CD1c-positive myeloid dendritic cell (primary cell): Measurements from ENCODE around the gene TMEM178B.

Source experiments
- DNase-seq: peaks from one replicate; pipeline ENCODE4 v3.0.0-alpha.2; 2016; ENCODE audit errors: extremely low spot score

The TMEM178B gene

DNA sequence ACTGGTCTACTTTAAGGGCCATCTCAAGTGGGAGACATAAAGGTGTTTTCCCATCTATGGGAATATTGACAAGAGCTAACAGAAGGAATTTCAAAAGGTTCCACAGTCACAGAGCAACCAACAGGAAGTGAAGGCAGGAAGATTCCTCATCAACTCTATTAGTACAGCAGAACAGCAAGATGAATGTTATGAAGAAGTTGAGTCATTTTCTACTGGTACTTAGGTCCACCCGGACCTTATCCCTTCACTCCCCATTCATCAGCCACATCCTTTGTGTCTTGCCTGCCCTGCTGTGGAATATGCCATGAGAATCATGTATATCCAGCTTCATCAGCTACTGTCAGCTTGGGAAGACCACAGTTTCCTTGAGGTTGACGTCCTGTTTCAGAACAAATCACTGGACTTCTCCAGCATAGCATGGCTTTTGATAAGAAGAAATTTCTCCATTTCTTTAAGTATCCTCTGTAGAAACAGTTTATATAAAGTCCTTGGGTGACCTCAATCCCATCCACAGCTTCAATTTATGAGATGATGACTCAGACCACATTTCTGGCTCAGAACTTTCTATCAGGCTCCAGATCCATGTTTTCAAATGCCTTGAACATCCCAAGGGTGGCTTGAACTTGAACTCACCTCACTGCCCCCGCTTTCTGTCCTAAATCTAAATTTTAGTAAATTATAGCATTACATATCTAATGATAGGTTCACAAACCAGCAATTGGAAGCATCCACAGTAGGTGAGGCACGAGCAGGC, 392.5 kb downstream of the TMEM178B start:
- DNase-seq = no peak

DNA sequence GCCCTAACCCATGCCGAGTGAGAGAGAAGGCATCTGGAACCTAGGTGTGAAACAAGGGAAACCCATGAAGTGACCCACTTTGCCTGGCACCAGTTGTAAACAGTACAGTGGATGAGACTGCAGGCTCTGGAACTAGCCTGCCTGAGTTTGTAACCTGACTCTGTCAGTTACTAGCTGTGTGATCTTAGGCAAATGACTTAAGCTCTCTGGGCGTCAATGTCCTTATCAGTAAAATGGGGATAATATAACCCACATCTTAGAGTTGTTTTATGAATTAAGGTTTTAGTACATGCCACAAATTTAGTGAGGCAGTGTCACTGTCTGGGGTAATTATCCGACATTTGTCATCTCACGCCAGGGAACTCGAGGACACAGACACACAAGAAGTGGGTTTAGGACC, 394.5 kb downstream of the TMEM178B start:
- no peak for DNase-seq

DNA sequence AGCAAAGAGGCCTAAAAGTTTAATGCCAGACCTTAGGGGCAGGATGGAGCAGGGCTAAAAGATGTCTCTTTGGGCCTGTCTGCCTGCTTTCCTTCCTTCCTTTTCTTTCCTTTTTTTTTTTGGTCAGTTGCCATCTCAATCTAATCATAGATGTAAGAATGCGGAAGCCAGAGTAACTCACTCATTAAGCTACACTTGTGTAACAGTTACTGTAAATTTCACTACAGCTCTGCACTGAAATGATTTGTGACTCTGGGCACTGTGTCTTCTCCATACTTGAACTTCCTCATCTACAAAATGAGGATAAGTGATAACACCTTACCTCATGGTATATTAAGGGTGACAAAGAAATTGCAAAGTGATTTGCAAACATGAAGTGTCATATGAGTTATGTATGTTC, 401.8 kb downstream of the TMEM178B start:
- DNase-seq = no peak

DNA sequence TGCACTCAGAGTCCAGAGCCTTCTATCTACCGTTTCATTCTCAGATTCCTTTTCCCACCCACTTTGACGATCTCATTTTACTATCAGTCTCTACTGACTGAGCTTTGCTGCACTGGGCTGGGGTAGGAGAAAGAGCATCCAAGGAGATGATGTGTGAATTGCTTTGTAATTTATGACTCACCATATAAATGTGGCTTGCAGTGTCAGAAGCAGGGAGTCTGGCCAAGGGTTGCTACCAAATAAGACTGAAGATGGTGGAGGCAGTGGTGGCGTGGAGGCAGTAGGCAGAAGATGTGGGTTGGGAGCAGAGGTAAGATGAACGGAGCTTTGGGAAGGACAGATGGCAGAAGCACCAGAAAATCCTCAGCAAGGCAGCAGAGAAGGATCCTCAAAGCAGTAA, 404.0 kb downstream of the TMEM178B start:
- DNase-seq = no peak

GRCh38 chr7:141478845-141479244, 405.0 kb downstream of the TMEM178B start:
- DNase-seq = no peak

DNA sequence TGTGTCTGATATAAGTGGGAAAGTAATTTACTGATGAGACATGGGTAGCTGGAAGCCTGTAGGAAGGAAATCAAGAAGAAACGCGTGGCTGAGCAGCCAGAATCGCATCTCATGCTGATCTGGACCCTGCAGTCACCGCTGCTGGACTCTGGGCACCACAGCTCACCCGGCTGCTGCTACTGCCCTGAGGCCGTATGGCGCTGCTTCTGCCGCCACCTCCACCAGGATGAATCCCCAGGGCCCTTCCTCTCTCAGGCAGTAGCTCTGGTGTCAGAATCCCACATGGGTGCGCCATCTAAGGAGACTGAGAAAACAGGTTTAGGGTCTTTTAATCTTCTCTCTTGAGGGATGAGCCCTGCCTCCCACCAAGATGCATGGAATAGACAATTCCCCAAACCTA, 407.1 kb downstream of the TMEM178B start:
- DNase-seq = no peak

- DNase-seq = no peak
Observed at GRCh38 chr7:141481971-141482370, 408.1 kb downstream of the TMEM178B start.

DNA sequence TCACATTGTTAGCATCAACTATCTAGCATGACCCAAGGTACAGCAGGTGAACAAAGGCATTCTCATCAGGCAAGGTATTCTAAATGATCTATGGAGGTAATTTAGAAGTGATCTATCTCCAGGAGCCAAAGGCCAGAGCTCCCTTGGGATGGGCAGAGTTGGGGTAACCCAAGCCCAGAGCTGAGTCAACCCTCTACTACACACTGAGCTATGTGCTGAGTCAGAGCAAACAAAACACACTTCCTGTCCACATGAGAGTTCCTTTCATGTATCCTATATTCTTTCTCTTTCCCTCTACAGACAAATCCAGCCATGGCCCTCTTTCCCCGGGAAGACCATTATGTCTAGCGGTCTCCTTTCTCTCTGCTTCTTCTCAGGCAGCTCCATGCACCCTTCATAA, 409.2 kb downstream of the TMEM178B start:
- DNase-seq = no peak

- no peak for DNase-seq
Observed at GRCh38 chr7:141484907-141485306, 411.0 kb downstream of the TMEM178B start.

GRCh38 chr7:141486959-141487358, 413.1 kb downstream of the TMEM178B start:
- no peak for DNase-seq

DNA sequence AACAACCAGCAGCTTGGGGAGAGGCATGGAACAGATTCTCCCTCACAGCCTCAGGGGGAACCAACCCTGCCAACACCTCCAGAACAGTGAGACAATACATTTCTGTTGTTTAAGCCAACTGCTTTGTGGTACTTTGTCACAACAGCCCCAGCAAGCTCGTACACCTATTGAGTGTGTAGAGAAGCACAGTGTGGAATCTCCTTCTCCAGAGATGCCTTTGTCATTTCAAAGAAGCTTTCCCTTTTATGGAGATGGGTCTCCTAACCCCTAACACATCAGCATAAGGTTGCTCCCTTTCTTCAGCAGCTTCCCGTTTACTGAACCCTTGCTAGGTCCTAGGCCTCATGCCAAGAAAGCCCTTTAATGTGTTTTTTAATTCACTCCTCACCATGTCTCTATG, 416.6 kb downstream of the TMEM178B start:
- no peak for DNase-seq

GRCh38 chr7:141495057-141495456, 421.2 kb downstream of the TMEM178B start:
- DNase-seq = no peak

DNA sequence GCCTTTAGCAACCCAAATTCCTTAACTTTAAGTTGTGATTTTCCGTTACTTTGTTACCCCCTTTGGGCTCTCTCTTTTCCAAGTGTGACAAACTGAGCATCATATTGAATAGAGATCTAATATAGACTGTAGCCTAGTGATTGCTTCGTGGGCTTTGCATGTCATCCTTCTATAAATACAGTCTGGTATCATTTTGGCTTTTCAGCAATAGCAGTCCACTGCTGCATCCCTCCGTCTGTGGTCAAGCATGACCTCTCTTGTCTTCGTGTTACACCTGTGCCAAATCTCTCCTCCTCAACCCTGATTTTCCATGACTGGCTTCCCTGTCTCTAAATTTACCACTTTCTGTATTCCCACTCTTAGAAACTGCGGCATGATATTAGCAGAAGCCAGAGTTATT, 423.5 kb downstream of the TMEM178B start:
- DNase-seq = no peak

DNA sequence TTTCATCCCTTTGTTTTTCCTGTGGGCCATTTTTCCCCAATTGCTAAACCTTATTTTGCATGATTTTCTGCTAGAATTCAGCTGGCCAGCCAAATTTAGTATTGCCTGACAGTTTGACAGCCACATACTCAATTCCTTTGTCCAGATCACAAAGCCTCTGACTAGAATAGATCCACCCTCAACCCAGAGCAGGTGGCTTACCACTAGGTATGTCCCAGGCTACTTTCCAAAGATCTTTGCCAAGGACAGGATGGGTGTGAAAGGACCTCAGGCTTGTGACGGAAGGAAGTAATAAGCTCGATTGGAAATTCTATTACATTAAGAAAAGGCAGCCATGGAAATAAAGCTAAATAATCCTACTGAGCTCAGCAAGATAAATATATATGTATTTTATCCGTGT, 426.7 kb downstream of the TMEM178B start:
- no peak for DNase-seq

DNA sequence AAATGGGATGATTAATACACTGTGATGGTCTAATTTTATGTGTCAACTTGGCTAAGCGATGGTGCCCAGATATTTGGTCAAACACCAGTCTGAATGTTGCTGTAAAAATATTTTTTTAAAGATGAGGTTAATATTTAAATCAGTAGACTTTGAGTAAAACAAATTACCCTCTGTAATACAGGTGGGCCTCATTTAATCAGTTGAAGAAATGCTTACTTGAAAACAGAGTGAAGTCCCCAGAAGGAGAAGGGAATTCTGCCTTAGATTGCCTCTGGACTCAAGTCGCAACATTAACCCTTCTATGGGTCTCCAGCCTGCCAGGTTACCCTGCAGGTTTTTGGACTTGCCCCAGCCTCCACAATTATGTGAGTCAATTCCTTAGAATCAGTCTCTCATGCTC, 427.6 kb downstream of the TMEM178B start:
- no peak for DNase-seq

- no peak for DNase-seq
Observed at GRCh38 chr7:141511316-141511675, 437.4 kb downstream of the TMEM178B start.

DNA sequence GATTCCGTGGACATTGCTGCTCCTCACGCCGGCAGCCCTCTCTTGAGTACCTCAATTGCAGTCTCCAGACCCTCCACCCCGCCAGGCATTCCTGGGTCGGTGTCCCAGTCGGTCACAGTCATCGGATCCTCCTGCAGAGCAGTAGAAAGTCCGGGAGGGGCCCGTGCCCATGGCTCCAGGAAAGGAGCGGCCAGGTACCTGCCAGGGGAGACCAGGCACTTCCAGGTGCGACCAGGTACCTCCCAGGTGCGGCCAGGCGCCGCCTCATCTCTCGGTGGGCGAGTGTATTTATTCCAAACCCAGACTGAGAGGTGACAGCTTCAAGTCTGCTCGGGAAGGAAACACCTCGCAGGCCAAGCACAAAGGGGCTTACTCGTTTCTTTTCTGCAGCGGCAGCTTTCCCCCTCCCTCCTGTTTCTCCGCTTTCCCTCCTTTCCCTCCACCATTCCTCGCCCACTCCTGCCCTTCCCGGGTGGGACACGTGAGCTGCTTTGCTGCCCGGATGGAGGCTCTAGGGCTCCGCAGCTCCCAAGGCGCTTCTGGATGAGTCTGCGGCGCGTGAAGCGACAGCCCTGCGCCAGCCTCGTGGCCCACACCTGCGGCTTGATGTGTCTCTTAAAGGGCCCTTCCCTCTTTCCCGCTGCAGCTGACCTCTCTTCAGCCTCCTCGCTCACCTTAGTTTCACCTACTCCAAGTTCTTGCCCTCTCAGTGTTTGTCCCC, 438.0 kb downstream of the TMEM178B start:
- DNase-seq = no peak

DNA sequence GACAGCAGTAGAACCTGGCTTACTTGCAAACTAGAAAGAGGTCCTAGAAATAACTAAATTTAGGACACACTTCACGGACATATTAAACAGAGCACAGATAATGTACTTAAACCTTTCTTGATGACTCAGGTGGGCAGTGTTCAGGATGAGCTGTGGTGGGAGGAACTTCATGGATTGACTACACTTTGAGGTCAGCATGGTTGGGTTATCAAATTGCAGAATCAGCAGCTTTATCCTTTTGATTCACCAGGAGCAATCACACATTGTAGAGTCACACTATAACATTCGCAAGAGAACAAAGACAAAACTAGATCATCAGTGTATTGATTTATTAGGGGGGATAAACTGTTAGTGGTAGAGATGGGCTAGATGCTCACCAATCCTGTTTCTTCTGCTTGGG, 438.7 kb downstream of the TMEM178B start:
- no peak for DNase-seq

- DNase-seq = no peak
Observed at GRCh38 chr7:141513720-141514119, 439.9 kb downstream of the TMEM178B start.

DNA sequence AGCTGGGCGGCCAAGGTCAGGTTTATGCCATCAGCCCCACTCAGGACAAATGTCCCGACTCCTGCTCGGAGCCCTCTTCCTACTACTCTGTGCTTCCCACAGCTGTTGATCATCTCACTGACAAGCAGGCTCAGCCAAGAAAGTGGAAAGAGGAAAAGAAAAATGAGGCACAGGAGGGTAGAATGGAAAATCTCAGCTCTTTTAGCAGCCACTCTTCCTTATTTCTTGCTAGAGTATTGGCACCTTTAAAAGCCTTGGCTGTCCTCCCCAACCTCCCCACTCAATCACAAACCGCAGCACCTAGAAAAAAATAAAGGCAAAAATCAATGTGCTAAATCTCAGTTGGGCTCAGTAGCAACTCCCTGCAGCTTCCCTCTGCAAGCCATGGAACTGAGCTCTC, 442.1 kb downstream of the TMEM178B start:
- DNase-seq = no peak

GRCh38 chr7:141519623-141520022, 445.8 kb downstream of the TMEM178B start:
- no peak for DNase-seq

DNA sequence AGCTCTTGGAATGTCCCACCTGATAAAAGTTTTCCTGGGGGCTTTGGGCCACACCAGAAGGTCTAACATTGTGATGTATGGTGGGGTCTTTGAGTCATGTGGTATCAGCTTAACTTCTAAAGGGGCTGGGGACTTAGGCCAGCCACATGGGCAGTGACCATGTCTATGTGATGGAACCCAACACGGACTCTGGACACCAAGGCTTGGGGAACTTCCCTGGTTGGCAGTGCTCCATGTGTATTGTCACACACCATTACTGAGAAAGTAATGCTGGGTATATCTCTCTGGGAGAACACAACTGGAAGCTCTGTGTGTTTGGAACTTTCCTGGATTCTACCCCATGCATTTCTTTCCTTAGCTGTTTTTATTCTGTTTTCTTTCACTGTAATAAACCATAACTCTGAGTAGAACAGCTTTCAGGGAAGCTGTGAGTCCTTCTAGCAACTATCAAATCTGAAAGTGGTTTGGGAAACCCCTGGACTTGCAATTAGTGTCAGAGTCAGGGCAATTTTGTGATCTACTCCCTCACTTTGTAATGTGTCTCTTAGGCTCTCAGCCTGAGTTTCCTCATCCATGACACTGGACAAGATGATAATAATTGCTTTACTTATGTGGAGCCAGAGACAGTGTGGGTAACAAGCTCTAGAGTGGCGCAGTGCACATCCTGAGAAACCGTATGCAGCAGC, 448.9 kb downstream of the TMEM178B start:
- DNase-seq = no peak

DNA sequence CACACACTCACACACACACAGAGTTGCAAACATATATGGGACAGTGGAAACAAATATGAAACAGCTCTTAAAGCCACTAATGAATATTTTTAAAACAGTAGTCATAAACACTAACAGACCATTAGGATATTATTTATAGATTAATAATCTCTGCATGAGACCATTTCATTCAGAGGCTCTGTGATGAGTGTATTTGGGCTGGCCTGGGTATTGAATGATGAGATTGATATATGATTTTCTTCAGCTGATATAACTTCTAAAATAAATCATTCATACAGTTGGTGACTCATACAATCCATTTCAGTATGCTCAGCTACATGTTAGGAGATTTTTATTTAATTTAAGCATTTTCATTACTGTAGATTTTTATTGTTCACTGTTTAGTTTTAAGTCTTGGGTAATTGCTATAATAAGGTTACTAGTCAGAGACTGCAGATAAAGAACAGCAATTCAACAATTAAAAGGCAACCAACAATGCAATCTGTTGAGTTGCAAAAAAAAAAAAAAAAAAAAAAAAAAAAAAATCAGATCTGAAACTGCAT, 452.2 kb downstream of the TMEM178B start:
- no peak for DNase-seq
